Stimulated activated CD4-positive, alpha-beta T cell treated with anti-CD3 and anti-CD28 coated beads, Interleukin-12 subunit alpha, Interleukin-12 subunit beta, amount 100 ng/mL, for 4 hours (primary cell): Measurements from ENCODE around the gene RCAN3.
"Not testable (repeated sequence)": the region's sequence is repeated elsewhere in the genome, so short reads cannot be mapped to it uniquely, and the experiment has no call there.

Experiments
- DNase-seq: peaks from one replicate; pipeline ENCODE4 v3.0.0-alpha.2; 2020

The RCAN3 gene

GRCh38 chr1:24515671-24516209 lies 13.1 kb downstream of the RCAN3 start:
- not testable (repeated sequence) for DNase-seq

DNA sequence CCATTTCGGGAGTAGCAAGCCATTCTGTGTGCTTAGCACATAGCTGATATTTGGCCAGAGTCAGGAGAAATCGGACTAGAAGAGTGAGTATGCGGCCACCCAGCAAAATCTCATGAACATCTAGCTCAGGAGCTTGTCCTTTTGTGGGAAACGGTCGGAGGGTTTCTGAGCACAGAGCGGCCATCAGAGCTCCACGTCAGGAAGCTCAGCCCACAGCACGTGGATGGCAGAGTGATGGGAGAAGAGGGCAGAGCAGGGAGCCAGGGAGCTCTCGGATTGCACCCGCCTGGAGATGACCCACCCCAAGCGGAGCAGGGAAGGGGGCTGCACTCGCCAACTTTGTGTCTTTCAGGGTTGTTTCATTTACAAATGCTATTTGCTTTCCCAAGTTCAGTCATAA lies 13.9 kb downstream of the RCAN3 start:
- no peak for DNase-seq

- no peak for DNase-seq
Measured at GRCh38 chr1:24517898-24518297, 15.3 kb downstream of the RCAN3 start.

- DNase-seq: not testable (repeated sequence)
Measured at GRCh38 chr1:24520282-24520681, 17.6 kb downstream of the RCAN3 start.

- no peak for DNase-seq
Measured at GRCh38 chr1:24525606-24526005, 23.0 kb downstream of the RCAN3 start.

DNA sequence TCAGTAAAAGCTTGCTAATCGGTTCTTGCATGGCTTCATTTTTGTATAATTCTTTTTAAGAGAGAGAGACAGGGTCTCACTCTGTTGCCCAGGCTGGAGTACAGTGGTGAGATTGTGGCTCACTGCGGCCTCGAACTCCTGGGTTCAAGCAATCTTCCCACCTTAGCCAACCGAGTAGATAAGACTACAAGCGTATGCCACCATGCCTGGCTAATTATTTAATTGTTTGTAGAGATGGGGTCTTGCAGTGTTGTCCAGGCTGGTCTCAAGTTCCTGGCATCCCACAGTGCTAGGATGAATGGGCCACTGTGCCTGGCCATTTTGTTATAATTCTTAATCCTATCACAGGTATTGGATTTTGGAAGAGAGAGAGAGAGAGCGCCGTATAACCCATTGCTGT lies 23.4 kb downstream of the RCAN3 start:
- DNase-seq: no peak

- peak; percentile 38 for DNase-seq
Measured at GRCh38 chr1:24526940-24527542, 24.4 kb downstream of the RCAN3 start.

DNA sequence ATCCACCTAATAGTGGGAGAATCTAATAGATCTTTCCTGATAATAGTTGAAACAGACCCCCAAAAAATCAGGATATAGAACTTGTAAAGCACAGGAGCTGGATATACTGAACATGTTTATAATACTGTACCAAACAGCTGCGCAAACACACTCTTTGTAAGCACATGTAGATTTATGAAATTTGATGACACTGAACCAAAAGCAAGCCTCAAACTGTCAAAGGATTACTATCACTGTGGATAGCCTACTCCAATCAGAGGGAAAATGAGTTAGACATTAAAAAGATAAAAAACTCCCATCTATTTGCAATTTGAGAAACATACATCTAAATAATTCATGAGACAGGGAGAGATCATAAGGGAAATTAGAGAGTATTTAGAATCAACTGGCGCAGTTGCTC lies 26.1 kb downstream of the RCAN3 start:
- no peak for DNase-seq

GRCh38 chr1:24529292-24529691 lies 26.7 kb downstream of the RCAN3 start:
- not testable (repeated sequence) for DNase-seq

DNA sequence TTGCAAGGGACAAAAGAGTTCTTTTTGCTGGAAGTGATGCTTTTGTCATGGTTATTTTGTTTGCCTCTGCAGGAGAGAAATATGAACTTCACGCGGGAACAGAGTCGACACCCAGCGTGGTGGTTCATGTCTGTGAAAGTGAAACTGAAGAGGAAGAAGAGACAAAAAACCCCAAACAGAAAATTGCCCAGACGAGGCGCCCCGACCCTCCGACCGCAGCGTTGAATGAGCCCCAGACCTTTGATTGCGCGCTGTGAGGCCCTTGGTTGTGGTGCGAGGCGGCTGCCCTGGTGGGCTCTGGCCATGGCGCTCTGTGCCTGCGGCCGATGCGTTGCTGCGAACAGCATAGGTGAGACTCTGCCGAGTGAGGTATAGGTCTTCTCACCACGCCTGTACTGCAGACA lies 32.4 kb downstream of the RCAN3 start:
- peak; percentile 60 for DNase-seq

GRCh38 chr1:24535778-24536177 lies 33.1 kb downstream of the RCAN3 start:
- no peak for DNase-seq

DNA sequence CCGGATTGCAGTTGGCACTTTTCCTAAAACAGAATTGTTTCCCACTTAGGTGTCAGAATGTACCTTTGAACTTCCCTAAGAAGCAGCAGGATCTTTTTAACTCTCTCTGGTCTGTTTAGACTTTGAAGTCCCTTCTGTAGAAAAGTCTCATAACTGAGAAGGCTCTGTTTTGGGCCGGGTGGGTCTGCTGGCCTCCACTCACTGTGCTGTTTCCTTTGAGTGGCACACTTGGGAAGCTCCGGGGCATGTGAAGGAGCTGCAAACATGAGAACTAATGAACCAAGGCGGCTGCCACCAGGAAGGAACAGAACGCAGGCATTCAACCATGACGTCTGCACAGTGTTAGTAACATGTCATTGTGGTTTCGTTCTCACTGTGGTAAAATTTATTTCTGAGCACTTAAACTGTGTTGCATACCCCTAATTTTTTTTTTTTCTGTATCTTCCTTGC lies 33.8 kb downstream of the RCAN3 start:
- peak; percentile 41 for DNase-seq

- DNase-seq: no peak
Measured at GRCh38 chr1:24540051-24540905, 37.6 kb downstream of the RCAN3 start.

DNA sequence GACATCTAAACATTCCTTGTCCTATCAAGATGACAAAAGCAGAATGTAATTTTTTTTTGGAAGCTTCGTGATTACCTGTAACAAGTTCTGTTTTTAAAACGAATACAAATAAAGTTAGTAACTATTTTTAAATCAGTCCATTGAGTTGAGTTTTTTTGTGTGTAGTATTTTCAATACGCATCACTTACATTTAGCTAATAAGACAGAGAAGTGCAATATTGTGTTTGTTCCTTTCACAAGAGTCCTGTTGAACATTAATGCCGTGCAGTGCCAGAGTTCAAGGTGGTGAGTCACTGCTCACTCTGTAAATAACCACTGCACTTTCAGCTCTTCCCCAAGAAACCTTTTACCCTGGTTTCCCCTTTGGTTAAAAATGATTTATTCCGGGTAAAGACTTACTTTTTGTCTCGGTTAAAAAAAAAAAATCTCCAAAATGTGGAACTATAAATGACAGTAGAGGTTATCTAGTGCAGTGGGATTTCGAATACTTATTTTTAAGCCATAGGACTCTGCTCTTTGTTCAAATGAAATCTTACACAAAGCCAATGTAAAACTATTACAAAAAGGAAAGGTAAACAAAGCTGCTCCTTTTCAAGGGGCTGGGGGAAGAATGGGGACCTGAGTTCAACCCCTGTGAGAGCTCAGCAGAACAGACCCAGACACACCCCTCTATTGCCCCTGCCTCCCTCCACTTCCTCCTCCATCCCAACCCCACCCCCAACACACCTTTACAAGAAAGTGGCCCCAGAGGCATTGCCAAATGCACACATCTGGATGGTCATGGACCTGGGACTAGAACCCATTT lies 38.5 kb downstream of the RCAN3 start:
- DNase-seq: no peak

GRCh38 chr1:24541711-24542346 lies 39.2 kb downstream of the RCAN3 start:
- DNase-seq: peak; percentile 13

- DNase-seq: no peak
Measured at GRCh38 chr1:24544239-24544638, 41.6 kb downstream of the RCAN3 start.

GRCh38 chr1:24545662-24546061 lies 43.0 kb downstream of the RCAN3 start:
- no peak for DNase-seq

DNA sequence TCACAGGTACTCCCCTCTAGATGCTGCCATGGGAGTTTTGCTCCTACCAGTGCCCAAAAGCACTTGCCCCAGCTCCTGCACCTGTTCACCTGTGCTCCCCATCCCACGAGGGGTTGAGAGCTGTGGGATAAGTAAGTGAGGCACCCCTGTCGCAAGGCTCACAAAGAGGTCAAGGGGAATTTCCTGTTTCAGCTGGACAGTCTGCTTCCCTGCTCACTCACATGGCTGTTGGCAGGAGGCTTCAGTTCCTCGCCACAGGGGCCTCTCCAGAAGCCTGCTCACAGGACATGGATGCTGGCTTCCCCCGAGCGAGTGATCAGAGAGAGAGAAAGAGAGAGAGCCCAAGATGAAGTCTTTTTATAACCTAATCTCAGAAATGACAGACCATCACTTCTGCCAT lies 44.6 kb downstream of the RCAN3 start:
- no peak for DNase-seq

DNA sequence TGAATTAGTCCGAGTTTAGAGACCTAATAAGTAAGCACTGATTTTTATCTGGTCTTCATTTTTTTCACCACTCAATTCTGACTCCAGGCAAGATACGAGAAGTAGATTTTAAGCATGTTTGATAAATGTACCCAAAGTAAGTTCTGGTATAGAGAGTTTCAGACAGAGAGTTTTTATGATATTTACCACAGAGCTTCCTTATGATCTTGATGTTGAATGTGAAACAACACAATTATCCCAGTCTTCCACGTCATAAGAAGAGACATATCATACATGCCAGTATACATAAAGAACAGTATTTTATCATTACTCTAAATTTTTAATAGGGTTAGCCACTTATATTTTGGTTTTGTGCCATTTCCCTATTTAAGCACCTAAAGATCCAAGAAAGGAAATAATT lies 45.4 kb downstream of the RCAN3 start:
- no peak for DNase-seq

DNA sequence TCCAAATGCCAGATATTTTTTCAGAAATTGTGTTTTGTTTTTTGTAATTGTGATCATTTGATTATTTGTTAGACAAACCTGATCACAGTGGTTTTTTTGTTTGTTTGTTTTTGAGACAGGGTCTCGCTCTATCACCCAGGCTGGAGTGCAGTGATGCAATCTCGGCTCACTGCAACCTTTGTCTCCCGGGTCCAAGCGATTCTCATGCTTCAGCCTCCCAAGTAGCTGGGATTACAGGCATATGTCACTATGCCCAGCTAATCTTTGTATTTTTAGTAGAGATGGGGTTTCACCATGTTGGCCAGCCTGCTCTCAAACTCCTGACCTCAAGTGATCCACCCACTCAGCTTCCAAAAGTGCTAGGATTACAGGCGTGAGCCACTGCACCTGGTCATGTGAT lies 46.6 kb downstream of the RCAN3 start:
- DNase-seq: not testable (repeated sequence)

DNA sequence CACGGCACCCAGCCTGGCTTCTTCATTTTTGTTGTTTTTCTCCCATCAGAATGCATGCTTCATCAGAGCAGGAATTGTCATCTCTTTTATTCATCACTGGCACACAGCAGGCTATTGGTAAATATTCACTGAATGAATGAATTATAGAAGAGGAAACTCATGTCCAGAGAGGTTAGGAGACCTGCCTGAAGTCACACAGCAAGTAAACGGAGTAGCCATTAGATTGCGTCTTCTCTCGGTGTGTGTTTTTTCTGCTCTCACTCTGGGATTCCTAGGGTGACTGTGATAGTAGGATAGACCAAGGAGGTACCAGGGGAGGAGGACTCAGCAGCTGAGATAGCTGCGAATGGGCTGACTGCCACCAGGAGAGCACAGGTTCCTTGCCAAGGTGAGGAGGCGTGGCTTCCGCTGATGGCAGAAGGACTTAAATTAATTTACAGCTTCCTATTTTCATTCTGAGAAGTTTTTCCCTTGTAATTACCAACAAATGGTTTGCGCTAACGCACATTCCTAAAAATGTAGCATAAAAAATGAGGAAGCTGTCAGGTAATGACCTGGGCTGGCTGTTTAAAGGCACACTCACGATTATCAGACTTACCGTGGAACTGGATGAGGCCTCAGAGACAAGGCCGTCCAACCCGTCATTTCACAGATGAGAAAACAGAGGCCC lies 48.8 kb downstream of the RCAN3 start:
- no peak for DNase-seq

- no peak for DNase-seq
Measured at GRCh38 chr1:24551960-24552571, 49.4 kb downstream of the RCAN3 start.
